ACC112 (cell line): Measurements from ENCODE around the gene IRF7.

Source experiments
- H2AFZ ChIP-seq: fragments of 200-600 bp; sonication (generic); one replicate; pipeline ENCODE4 v1.6.0; 2017; ENCODE audit warnings: antibody characterized with exemption, low read length; ENCODE audit not compliant: unreplicated experiment
- H3K27ac ChIP-seq: fragments of 200-600 bp; sonication (generic); 2 replicates; pipeline ENCODE4 v1.5.1; 2014; ENCODE audit warnings: low read depth, mild to moderate bottlenecking, antibody characterized with exemption, low read length, moderate library complexity
- H3K27me3 ChIP-seq: fragments of 200-600 bp; sonication (generic); 2 replicates; pipeline ENCODE4 v1.6.1; 2014; ENCODE audit warnings: mild to moderate bottlenecking, antibody characterized with exemption, low read length, moderate library complexity, mixed read lengths; ENCODE audit not compliant: insufficient read depth
- H3K36me3 ChIP-seq: fragments of 200-600 bp; sonication (generic); 2 replicates; pipeline ENCODE4 v1.6.1; 2016; ENCODE audit warnings: mild to moderate bottlenecking, antibody characterized with exemption, low read length, moderate library complexity, mixed read lengths; ENCODE audit not compliant: insufficient read depth
- H3K4me1 ChIP-seq: fragments of 200-600 bp; sonication (generic); one replicate; pipeline ENCODE4 v1.6.1; 2016; ENCODE audit warnings: low read length, mixed read lengths; ENCODE audit not compliant: insufficient read depth, unreplicated experiment, control insufficient read depth
- H3K4me3 ChIP-seq: fragments of 200-600 bp; sonication (generic); 2 replicates; pipeline ENCODE4 v1.5.1; 2014; ENCODE audit warnings: mild to moderate bottlenecking, low read depth, low read length
- H3K79me2 ChIP-seq: fragments of 200-600 bp; sonication (generic); one replicate; pipeline ENCODE4 v1.6.0; 2016; ENCODE audit warnings: low read length; ENCODE audit not compliant: control insufficient read depth, unreplicated experiment, insufficient read depth

The IRF7 gene

DNA sequence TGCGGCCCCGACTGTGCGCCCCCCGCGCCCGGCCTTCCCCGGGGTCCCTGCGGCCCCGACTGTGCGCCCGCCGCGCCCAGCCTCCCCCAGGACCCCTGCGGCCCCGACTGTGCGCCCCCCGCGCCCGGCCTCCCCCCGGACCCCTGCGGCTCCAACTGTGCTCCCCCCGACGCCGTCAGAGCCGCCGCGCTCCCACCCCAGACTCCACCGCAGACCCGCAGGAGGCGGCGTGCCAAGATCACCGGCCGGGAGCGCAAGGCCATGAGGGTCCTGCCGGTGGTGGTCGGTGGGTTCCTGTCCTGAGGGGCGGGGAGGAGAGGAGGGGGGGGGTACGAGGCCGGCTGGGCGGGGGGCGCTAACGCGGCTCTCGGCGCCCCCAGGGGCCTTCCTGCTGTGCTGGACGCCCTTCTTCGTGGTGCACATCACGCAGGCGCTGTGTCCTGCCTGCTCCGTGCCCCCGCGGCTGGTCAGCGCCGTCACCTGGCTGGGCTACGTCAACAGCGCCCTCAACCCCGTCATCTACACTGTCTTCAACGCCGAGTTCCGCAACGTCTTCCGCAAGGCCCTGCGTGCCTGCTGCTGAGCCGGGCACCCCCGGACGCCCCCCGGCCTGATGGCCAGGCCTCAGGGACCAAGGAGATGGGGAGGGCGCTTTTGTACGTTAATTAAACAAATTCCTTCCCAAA, 24.4 kb upstream of the IRF7 start:
- Histone ChIP-seq H3K4me1 (peaks cover 8% of the 10 kb centered on the region), H3K4me3 (no peak overlapping the region), H3K36me3 (no peaks in the 10 kb centered on the region), H2AFZ (no peak overlapping the region), H3K79me2 (no peaks in the 10 kb centered on the region), H3K27ac (no peak overlapping the region), H3K27me3 (peaks cover 7% of the 10 kb centered on the region; the same call in 1 of the 2 replicates)

DNA sequence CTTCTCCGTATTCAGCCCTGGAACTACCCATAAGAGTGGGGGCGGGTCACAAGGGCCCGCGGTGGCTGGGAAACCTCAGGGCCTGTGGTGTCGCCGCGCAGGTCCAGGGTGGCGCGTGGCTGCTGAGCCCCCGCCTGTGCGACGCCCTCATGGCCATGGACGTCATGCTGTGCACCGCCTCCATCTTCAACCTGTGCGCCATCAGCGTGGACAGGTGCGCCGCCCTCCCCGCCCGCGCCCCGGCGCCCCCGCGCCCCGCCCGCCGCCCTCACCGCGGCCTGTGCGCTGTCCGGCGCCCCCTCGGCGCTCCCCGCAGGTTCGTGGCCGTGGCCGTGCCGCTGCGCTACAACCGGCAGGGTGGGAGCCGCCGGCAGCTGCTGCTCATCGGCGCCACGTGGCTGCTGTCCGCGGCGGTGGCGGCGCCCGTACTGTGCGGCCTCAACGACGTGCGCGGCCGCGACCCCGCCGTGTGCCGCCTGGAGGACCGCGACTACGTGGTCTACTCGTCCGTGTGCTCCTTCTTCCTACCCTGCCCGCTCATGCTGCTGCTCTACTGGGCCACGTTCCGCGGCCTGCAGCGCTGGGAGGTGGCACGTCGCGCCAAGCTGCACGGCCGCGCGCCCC, 23.7 kb upstream of the IRF7 start:
- Histone ChIP-seq H3K36me3 (no peaks in the 10 kb centered on the region), H3K4me3 (no peak overlapping the region), H3K4me1 (peaks cover 8% of the 10 kb centered on the region), H2AFZ (no peak overlapping the region), H3K79me2 (no peaks in the 10 kb centered on the region), H3K27ac (no peak overlapping the region), H3K27me3 (peaks cover 7% of the 10 kb centered on the region; the same call in 1 of the 2 replicates)

DNA sequence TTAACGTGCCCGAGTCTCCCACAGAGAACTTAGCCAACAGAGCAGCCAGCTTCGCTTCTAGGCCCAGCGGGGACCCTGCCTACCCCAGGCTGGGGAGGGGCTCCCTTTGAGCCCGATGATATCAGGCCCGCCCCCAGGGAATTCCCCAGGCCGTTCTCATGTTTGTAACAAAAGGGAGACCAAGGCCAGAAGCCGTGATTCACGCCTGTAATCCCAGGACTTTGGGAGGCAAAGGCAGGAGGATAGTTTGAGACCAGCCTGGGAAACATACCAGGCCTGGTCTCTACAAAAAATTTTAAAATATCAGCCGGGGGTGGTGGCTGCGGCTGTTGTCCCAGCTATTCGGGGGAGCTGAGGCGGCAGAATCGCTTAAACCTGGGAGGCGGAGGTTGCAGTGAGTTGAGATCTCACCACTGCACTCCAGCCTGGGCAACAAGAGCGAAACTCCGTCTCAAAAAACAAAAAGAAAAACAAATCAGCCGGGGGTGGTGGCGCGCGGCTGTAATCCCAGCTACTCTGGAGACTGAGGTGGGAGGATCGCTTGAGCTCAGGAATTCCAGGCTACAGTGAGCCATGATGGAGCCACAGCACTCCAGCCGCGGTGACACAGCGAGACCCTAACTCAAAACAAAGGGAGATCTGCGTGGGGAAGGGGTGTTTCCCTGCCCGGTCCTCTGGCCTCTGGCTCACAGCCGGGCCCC, 23.0 kb upstream of the IRF7 start:
- peaks cover 7% of the 10 kb centered on the region; the same call in 1 of the 2 replicates for H3K27me3 ChIP-seq
- no peaks in the 10 kb centered on the region for H3K79me2 ChIP-seq
- no peak overlapping the region for H3K4me3 ChIP-seq
- H2AFZ ChIP-seq = no peak overlapping the region
- no peaks in the 10 kb centered on the region for H3K36me3 ChIP-seq
- H3K4me1 ChIP-seq = peaks cover 8% of the 10 kb centered on the region
- H3K27ac ChIP-seq = no peak overlapping the region

DNA sequence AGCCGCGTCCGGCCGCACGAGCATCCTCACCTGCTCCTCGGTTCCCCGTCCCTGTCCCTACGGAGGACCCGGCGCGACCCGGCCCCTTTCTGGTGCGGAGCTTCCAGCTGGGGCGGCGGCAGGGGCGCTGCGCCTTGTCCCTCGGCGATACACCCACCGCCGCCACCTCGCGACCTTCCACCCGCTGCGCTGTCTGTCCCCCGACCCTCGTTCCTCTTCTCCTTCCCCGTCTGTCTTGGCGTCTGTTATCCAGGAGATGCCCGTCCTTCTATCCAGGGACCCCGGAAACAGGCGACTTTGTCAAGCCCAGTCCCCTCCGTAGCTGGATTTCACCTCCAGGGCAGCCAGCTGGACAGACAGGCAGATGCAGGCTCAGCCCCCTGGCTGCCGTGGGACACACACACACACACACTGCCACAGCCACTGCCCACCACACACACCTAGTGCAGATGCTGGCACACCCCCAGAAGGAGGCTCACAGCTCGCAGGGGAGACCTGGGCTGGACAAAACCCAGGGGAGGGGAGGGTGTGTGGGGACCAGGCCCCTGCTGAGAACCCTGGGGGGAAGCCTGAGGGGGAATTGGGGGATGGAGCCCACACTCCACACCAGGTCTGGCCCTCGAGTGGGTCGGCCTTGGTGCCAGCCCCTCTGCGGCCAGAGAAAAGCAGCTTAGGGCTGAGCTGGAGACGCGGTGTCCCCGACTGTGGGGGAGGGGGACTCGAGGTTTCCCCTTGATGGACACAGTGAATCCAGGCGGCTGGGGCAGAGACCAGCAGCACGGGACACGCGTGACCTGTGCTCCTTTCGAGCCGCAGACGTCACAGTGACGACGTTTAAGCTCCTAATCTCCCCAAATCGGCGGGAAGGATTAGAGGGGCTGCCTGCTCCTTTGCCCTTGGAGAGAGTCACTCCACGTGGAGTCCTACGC, 22.1 kb upstream of the IRF7 start:
- no peak overlapping the region for H2AFZ ChIP-seq
- 0 out of 2 replicates have a peak overlapping the region, but pooled peaks have one; percentile 21 for H3K4me3 ChIP-seq
- peaks cover 7% of the 10 kb centered on the region; the same call in 1 of the 2 replicates for H3K27me3 ChIP-seq
- no peaks in the 10 kb centered on the region for H3K79me2 ChIP-seq
- no peak overlapping the region for H3K27ac ChIP-seq
- no peaks in the 10 kb centered on the region for H3K36me3 ChIP-seq
- H3K4me1 ChIP-seq = peaks cover 8% of the 10 kb centered on the region

DNA sequence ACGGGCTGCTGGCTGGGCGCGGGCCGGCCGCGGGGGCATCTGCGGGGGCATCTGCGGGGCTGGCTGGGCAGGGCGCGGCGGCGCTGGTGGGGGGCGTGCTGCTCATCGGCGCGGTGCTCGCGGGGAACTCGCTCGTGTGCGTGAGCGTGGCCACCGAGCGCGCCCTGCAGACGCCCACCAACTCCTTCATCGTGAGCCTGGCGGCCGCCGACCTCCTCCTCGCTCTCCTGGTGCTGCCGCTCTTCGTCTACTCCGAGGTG, 21.5 kb upstream of the IRF7 start:
- H3K4me1 ChIP-seq = peaks cover 8% of the 10 kb centered on the region
- no peak overlapping the region for H3K27ac ChIP-seq
- 0 out of 2 replicates have a peak overlapping the region, but pooled peaks have one; percentile 21 for H3K4me3 ChIP-seq
- H3K36me3 ChIP-seq = no peaks in the 10 kb centered on the region
- peaks cover 7% of the 10 kb centered on the region; the same call in 1 of the 2 replicates for H3K27me3 ChIP-seq
- no peak overlapping the region for H2AFZ ChIP-seq
- no peaks in the 10 kb centered on the region for H3K79me2 ChIP-seq

DNA sequence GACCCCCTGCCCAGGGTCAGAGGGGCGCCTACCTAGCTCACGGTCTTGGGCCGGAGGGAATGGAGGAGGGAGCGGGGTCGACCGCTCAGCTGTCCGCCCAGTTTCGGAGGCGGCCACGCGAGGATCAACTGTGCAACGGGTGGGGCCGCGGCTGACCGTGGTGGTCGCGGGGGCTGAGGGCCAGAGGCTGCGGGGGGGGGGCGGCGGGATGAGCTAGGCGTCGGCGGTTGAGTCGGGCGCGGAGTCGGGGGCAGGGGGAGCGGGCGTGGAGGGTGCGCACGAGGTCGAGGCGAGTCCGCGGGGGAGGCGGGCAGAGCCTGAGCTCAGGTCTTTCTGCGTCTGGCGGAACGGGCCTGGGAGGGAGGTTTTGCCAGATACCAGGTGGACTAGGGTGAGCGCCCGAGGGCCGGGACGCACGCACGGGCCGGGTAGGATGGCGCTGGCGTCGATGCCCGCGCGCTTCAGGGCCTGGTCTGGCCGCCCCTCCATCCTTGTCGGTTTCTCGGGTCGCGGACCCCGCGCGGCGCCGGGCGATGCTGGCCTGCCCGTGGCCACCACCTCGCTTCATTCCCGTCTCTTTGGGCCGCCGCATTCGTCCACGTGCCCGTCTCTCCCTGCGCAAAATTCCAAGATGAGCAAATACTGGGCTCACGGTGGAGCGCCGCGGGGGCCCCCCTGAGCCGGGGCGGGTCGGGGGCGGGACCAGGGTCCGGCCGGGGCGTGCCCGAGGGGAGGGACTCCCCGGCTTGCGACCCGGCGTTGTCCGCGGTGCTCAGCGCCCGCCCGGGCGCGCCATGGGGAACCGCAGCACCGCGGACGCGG, 21.0 kb upstream of the IRF7 start, which contains the start of gene DRD4:
Gene DRD4 (plus strand): TSS at position 759 of the 822 bp plus-strand sequence. CDS start 36 bp downstream, at position 795.
- no peaks in the 10 kb centered on the region for H3K79me2 ChIP-seq
- H2AFZ ChIP-seq = no peak within 1 kb of the TSS
- no peak within 1 kb of the TSS for H3K27ac ChIP-seq
- no peaks in the 10 kb centered on the region for H3K36me3 ChIP-seq
- H3K4me1 ChIP-seq = peaks cover 8% of the 10 kb centered on the region
- H3K27me3 ChIP-seq = peaks cover 7% of the 10 kb centered on the region; the same call in 1 of the 2 replicates
- 0 out of 2 replicates have a peak within 1 kb of the TSS, but pooled peaks have one; percentile 21 for H3K4me3 ChIP-seq

DNA sequence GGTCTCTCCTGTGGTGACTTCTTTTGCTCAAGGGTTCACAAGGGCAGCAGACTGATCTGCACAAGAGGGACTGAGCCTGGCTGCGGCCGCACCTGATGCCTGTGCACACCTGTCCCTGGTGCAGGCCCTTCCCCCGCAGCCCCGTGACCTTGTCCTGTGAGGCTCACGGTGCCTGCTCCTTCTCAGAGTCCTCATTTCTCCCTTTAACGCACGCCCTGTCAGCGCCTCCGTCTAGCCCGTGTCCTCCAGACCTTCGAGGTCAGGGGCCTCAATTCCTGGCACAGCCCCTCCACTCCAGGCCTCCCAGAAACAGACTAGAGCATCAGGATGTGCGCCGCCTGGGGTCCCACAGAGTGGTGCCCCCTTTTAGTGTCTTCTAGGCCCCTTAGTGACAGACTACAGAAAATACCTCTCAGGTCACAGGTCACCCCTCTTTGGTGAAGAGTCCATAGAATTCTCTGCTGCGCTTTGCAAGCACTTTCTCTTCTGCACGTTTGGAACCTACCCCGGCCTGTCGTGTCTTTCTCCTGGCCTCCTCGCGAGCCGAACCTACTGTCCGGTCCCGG, 20.3 kb upstream of the IRF7 start:
- Histone ChIP-seq H3K79me2 (no peaks in the 10 kb centered on the region), H3K27ac (no peak overlapping the region), H3K27me3 (peaks cover 7% of the 10 kb centered on the region; the same call in 1 of the 2 replicates), H3K4me1 (peaks cover 6% of the 10 kb centered on the region), H3K36me3 (no peaks in the 10 kb centered on the region), H2AFZ (no peak overlapping the region), H3K4me3 (no peak overlapping the region)

DNA sequence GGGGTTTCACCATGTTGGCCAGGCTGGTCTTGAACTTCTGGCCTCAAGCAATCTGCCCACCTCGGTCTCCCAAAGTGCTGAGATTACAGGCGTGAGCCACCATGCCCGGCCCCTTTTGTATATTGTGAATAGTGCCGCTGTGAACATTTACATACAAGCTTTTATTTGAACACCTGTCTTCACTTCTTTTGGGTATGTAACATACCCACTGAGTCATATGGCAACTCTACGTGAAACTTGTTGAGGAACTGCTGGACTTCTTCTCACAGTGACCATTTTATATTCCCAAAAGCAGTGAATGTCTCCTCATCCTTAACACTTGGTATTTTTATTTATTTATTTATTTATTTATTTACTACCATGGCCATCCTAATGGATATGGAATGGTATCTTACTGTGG, 15.1 kb upstream of the IRF7 start:
- Histone ChIP-seq H3K27me3 (no peaks in the 10 kb centered on the region), H2AFZ (no peak overlapping the region), H3K4me1 (no peaks in the 10 kb centered on the region), H3K4me3 (no peak overlapping the region), H3K79me2 (no peaks in the 10 kb centered on the region), H3K36me3 (no peaks in the 10 kb centered on the region), H3K27ac (no peak overlapping the region)

DNA sequence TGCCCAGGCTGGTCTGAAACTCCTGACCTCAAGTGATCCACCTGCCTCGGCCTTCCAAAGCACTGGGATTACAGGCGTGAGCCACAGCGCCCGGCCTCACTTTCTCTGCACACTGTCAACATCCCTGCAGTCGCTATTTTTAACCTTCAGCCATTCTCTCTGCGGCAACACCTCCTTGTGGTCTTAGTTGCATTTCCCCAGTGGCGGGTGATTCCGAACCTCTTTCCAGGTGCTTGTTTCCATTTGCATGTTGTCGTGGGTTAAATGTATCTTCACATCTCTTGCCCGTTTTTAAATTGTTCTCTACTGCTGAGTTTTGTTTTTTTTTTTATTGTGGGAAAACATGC, 13.5 kb upstream of the IRF7 start:
- H3K27ac ChIP-seq = no peak overlapping the region
- H3K79me2 ChIP-seq = no peaks in the 10 kb centered on the region
- no peak overlapping the region for H2AFZ ChIP-seq
- H3K27me3 ChIP-seq = no peaks in the 10 kb centered on the region
- H3K36me3 ChIP-seq = no peaks in the 10 kb centered on the region
- H3K4me1 ChIP-seq = no peaks in the 10 kb centered on the region
- no peak overlapping the region for H3K4me3 ChIP-seq
